ENCODE data around the gene TFPI.
"Not testable (repeated sequence)": the region's sequence is repeated elsewhere in the genome, so short reads cannot be mapped to it uniquely, and the experiment has no call there.

The TFPI gene

GRCh38 chr2:187542123-187542522 is 12.1 kb downstream of the TFPI start:
- TF ChIP-seq, protein P1, sequence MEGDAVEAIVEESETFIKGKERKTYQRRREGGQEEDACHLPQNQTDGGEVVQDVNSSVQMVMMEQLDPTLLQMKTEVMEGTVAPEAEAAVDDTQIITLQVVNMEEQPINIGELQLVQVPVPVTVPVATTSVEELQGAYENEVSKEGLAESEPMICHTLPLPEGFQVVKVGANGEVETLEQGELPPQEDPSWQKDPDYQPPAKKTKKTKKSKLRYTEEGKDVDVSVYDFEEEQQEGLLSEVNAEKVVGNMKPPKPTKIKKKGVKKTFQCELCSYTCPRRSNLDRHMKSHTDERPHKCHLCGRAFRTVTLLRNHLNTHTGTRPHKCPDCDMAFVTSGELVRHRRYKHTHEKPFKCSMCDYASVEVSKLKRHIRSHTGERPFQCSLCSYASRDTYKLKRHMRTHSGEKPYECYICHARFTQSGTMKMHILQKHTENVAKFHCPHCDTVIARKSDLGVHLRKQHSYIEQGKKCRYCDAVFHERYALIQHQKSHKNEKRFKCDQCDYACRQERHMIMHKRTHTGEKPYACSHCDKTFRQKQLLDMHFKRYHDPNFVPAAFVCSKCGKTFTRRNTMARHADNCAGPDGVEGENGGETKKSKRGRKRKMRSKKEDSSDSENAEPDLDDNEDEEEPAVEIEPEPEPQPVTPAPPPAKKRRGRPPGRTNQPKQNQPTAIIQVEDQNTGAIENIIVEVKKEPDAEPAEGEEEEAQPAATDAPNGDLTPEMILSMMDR (IDR thresholded peaks at IDR 0.05; ENCODE audit: insufficient read depth, low read depth, low read length, missing control alignments), result no peak
- H3K4me3 ChIP-seq (ENCODE audit: low read length), result no peak overlapping the region
- DNase-seq (ENCODE audit: low read depth), result no peak

- TF ChIP-seq, protein P1 (IDR thresholded peaks at IDR 0.05; ENCODE audit: insufficient read depth, low read depth, low read length, missing control alignments), result no peak
- H3K4me3 ChIP-seq (ENCODE audit: low read length), result no peak overlapping the region
- DNase-seq (ENCODE audit: low read depth), result peak; percentile 66
Observed at GRCh38 chr2:187541086-187542085, 12.8 kb downstream of the TFPI start.

DNA sequence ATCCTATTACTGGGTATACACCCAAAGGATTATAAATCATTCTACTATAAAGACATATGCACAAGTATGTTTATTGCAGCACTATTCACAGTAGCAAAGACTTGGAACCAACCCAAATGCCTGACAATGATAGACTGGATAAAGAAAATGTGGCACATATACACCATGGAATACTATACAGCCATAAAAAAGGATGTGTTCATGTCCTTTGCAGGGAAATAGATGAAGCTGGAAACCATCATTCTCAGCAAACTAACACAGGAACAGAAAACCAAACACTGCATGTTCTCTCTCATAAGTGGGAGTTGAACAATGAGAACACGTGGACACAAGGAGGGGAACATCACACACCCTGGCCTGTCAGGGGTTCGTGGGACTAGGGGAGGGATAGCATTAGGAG is 16.0 kb downstream of the TFPI start:
- DNase-seq (ENCODE audit: low read depth); H3K4me3 ChIP-seq (ENCODE audit: low read length): not testable (repeated sequence)

DNA sequence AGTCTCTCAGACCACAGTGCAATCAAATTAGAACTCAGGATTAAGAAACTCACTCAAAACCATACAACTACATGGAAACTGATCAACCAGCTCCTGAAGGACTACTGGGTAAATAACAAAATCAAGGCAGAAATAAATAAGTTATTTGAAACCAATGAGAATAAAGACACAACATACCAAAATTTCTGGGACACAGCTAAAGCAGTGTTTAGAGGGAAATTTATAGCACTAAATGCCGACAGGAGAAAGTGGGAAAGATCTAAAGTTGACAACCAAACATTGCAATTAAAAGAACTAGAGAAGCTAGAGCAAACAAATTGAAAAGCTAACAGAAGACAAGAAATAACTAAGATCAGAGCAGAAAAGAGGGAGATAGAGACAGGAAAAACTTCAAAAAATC is 18.9 kb downstream of the TFPI start:
- DNase-seq (ENCODE audit: low read depth); H3K4me3 ChIP-seq (ENCODE audit: low read length): not testable (repeated sequence)

DNA sequence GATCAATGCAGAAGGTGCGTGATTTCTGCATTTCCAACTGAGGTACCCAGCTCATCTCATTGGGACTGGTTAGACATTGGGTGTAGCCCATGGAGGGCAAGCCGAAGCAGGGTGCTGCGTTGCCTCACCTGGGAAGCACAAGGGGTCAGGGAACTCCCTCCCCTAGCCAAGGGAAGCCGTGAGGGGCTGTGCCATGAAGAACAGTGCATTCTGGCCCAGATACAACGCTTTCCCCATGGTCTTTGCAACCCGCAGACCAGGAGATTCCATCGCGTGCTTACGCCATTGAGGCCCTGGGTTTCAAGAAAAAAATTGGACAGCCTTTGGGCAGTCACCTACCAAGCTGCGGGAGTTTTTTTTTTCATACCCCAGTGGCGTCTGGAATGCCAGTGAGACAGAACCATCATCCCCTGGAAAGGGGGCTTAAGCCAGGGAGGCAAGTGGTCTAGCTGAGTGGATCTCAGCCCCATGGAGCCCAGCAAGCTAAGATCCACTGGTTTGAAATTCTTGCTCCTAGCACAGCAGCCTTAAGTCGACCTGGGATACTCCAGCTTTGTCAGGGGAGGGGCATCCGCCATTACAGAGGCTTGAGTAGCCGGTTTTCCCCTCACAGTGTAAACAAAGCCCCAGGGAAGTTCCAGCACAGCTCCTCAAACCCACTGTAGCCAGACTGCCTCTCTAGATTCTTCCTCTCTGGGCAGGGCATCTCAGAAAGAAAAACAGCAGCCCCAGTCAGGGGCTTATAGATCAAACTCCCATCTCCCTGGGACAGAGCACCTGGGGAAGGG is 21.7 kb downstream of the TFPI start:
- TF ChIP-seq, protein P1 (IDR thresholded peaks at IDR 0.05; ENCODE audit: insufficient read depth, low read depth, low read length, missing control alignments), result no peak
- H3K4me3 ChIP-seq (ENCODE audit: low read length), result no peak overlapping the region
- DNase-seq (ENCODE audit: low read depth), result no peak

- peak; percentile 69 for DNase-seq (ENCODE audit: low read depth)
Observed at GRCh38 chr2:187529977-187530721, 24.1 kb downstream of the TFPI start.

GRCh38 chr2:187529248-187529976 is 24.8 kb downstream of the TFPI start:
- TF ChIP-seq, protein P1 (IDR thresholded peaks at IDR 0.05; ENCODE audit: insufficient read depth, low read depth, low read length, missing control alignments), result no peak
- no peak for DNase-seq (ENCODE audit: low read depth)
- H3K4me3 ChIP-seq (ENCODE audit: low read length), result no peak overlapping the region

More at GRCh38 chr2:187529977-187530721, 24.1 kb downstream of the TFPI start:
- no peak overlapping the region for H3K4me3 ChIP-seq (ENCODE audit: low read length)
- TF ChIP-seq, protein P1 (IDR thresholded peaks at IDR 0.05; ENCODE audit: insufficient read depth, low read depth, low read length, missing control alignments), result no peak

Measured in epithelial cell of esophagus (primary cell).